Astrocyte (in vitro differentiated cells and primary cell): Measurements from ENCODE around the gene ATP2B2. TPM values are rescaled to one million over a fixed set of nuclear protein-coding genes. Genes with fewer than 3 reads are reported as not detected.

Experiments used
- DNase-seq: peaks from one replicate; pipeline ENCODE4 v3.0.0-alpha.2; 2010; ENCODE audit warnings: low read depth
- FAIRE-seq: peaks from 2 replicates; lab custom pipeline; 2011; peaks lifted over from hg19 to GRCh38; lab: Jason Lieb, UNC
- H2AFZ ChIP-seq: 2 replicates; pipeline ENCODE4 v1.6.0; 2012; ENCODE audit warnings: low read depth, low read length, inconsistent platforms
- H3K27ac ChIP-seq: 2 replicates; pipeline ENCODE4 v1.5.1; 2011; ENCODE audit warnings: low read depth, low read length, inconsistent platforms
- H3K27me3 ChIP-seq: 2 replicates; pipeline ENCODE4 v1.6.0; 2011; ENCODE audit warnings: low read length, inconsistent platforms; ENCODE audit not compliant: insufficient read depth
- H3K36me3 ChIP-seq: 2 replicates; pipeline ENCODE4 v1.5.1; 2011; ENCODE audit warnings: low read length, inconsistent platforms; ENCODE audit not compliant: insufficient read depth
- H3K4me1 ChIP-seq: 2 replicates; pipeline ENCODE4 v1.5.1; 2011; ENCODE audit warnings: low read length, inconsistent platforms; ENCODE audit not compliant: insufficient read depth
- H3K4me2 ChIP-seq: 2 replicates; pipeline ENCODE4 v1.6.0; 2012; ENCODE audit warnings: low read length, inconsistent platforms
- H3K4me3 ChIP-seq: 2 replicates; pipeline ENCODE4 v1.5.1; 2011; ENCODE audit warnings: low read depth, mild to moderate bottlenecking, low read length, inconsistent platforms; ENCODE audit not compliant: insufficient read depth
- H3K79me2 ChIP-seq: 2 replicates; pipeline ENCODE4 v1.6.0; 2012; ENCODE audit warnings: mild to moderate bottlenecking, low read length, inconsistent platforms; ENCODE audit not compliant: insufficient read depth
- H3K9ac ChIP-seq: 2 replicates; pipeline ENCODE4 v1.6.0; 2012; ENCODE audit warnings: mild to moderate bottlenecking, low read length, inconsistent platforms
- H3K9me3 ChIP-seq: 2 replicates; pipeline ENCODE4 v1.5.1; 2012; ENCODE audit warnings: low read depth, mild to moderate bottlenecking, low read length, inconsistent platforms; ENCODE audit not compliant: insufficient read depth
- H4K20me1 ChIP-seq: 2 replicates; pipeline ENCODE4 v1.6.0; 2012; ENCODE audit warnings: low read length, inconsistent platforms; ENCODE audit not compliant: insufficient read depth
- H3K27ac Mint-ChIP-seq: one replicate; pipeline ENCODE4 v1.8.0; 2021; ENCODE audit warnings: mild to moderate bottlenecking, mixed read lengths; ENCODE audit not compliant: unreplicated experiment
- H3K27me3 Mint-ChIP-seq: one replicate; pipeline ENCODE4 v1.8.0; 2021; ENCODE audit warnings: low read depth, mixed read lengths; ENCODE audit not compliant: unreplicated experiment
- H3K36me3 Mint-ChIP-seq: one replicate; pipeline ENCODE4 v1.8.0; 2021; ENCODE audit warnings: low read depth, mixed read lengths; ENCODE audit not compliant: unreplicated experiment
- H3K4me1 Mint-ChIP-seq: one replicate; pipeline ENCODE4 v1.8.0; 2021; ENCODE audit warnings: low read depth, mixed read lengths; ENCODE audit not compliant: unreplicated experiment
- H3K4me3 Mint-ChIP-seq: one replicate; pipeline ENCODE4 v1.8.0; 2021; ENCODE audit warnings: mild to moderate bottlenecking, moderate library complexity, mixed read lengths; ENCODE audit not compliant: unreplicated experiment
- H3K9me3 Mint-ChIP-seq: one replicate; pipeline ENCODE4 v1.8.0; 2021; ENCODE audit warnings: mild to moderate bottlenecking, mixed read lengths; ENCODE audit not compliant: unreplicated experiment
- CTCF ChIP-seq: IDR thresholded peaks from 2 replicates; pipeline ENCODE4 v1.5.1; 2011; ENCODE audit warnings: low read depth, mild to moderate bottlenecking, inconsistent platforms, low read length, moderate library complexity; ENCODE audit not compliant: insufficient read depth
- EZH2 ChIP-seq: IDR thresholded peaks from 2 replicates; pipeline ENCODE4 v1.6.1; 2012; ENCODE audit warnings: mild to moderate bottlenecking, low read length, inconsistent platforms; ENCODE audit not compliant: insufficient read depth
- total RNA-seq: library from RNA; stranded (reverse); gene quantifications from 2 replicates; pipeline ENCODE4 v1.2.1, GENCODE V29; 2021

The ATP2B2 gene
- total RNA-seq, 1 donor from 2014 or later, result 0.05 TPM

- Histone ChIP-seq H3K27ac (peak overlapping the region; percentile 28), H3K79me2 (no peaks in the 10 kb centered on the region), H3K27me3 (no peaks in the 10 kb centered on the region), H3K9ac (peak overlapping the region; percentile 40), H3K4me1 (peaks cover 31% of the 10 kb centered on the region), H3K4me3 (no peak overlapping the region), H2AFZ (no peak overlapping the region), H3K4me2 (peak overlapping the region; percentile 28), H3K9me3 (peaks cover 4% of the 10 kb centered on the region), H4K20me1 (no peaks in the 10 kb centered on the region), H3K36me3 (no peaks in the 10 kb centered on the region)
- H3K27ac Mint-ChIP-seq, result no peak overlapping the region
- TF ChIP-seq CTCF, result no peak
- TF ChIP-seq EZH2, result no peak
- peaks cover 3% of the 10 kb centered on the region for H3K9me3 Mint-ChIP-seq
- no peak for FAIRE-seq
- H3K4me1 Mint-ChIP-seq, result peaks cover 9% of the 10 kb centered on the region
- peaks cover 29% of the 10 kb centered on the region for H3K27me3 Mint-ChIP-seq
- no peak overlapping the region for H3K4me3 Mint-ChIP-seq
- no peak for DNase-seq
- no peaks in the 10 kb centered on the region for H3K36me3 Mint-ChIP-seq
Observed at GRCh38 chr3:10358309-10358980, 146.9 kb downstream of the ATP2B2 start.

GRCh38 chr3:10357592-10358308 is 147.6 kb downstream of the ATP2B2 start:
- Mint-ChIP-seq H3K36me3 (no peaks in the 10 kb centered on the region), H3K27me3 (peaks cover 34% of the 10 kb centered on the region), H3K27ac (peak overlapping the region; percentile 47), H3K4me1 (peaks cover 13% of the 10 kb centered on the region), H3K9me3 (peaks cover 2% of the 10 kb centered on the region), H3K4me3 (no peak overlapping the region)
- no peak for TF ChIP-seq CTCF
- TF ChIP-seq EZH2, result no peak
- Histone ChIP-seq H2AFZ (peak overlapping the region; percentile 21), H3K4me1 (peaks cover 38% of the 10 kb centered on the region), H3K4me2 (peak overlapping the region; percentile 28), H3K79me2 (no peaks in the 10 kb centered on the region), H3K27ac (peak overlapping the region; percentile 58), H3K27me3 (no peaks in the 10 kb centered on the region), H3K9me3 (no peaks in the 10 kb centered on the region), H3K9ac (peak overlapping the region; percentile 40), H3K36me3 (no peaks in the 10 kb centered on the region), H4K20me1 (no peaks in the 10 kb centered on the region), H3K4me3 (no peak overlapping the region)
- FAIRE-seq (no peak), DNase-seq (peak; percentile 83)

GRCh38 chr3:10357095-10357494 is 148.3 kb downstream of the ATP2B2 start:
- DNase-seq, result no peak
- Histone ChIP-seq H3K27me3 (no peaks in the 10 kb centered on the region), H3K79me2 (no peaks in the 10 kb centered on the region), H3K4me3 (no peak overlapping the region), H3K4me1 (peaks cover 44% of the 10 kb centered on the region), H3K9ac (no peak overlapping the region), H3K36me3 (no peaks in the 10 kb centered on the region), H2AFZ (peak overlapping the region; percentile 21), H3K27ac (peak overlapping the region; percentile 58), H4K20me1 (no peaks in the 10 kb centered on the region), H3K9me3 (no peaks in the 10 kb centered on the region), H3K4me2 (peak overlapping the region; percentile 28)
- H3K27ac Mint-ChIP-seq, result no peak overlapping the region
- H3K36me3 Mint-ChIP-seq, result no peaks in the 10 kb centered on the region
- peaks cover 15% of the 10 kb centered on the region for H3K4me1 Mint-ChIP-seq
- peaks cover 2% of the 10 kb centered on the region for H3K9me3 Mint-ChIP-seq
- TF ChIP-seq CTCF (no peak), EZH2 (no peak)
- no peak for FAIRE-seq
- peaks cover 37% of the 10 kb centered on the region for H3K27me3 Mint-ChIP-seq
- H3K4me3 Mint-ChIP-seq, result no peak overlapping the region
